Measurements from ENCODE around the gene FAM177B.

Gene FAM177B

DNA sequence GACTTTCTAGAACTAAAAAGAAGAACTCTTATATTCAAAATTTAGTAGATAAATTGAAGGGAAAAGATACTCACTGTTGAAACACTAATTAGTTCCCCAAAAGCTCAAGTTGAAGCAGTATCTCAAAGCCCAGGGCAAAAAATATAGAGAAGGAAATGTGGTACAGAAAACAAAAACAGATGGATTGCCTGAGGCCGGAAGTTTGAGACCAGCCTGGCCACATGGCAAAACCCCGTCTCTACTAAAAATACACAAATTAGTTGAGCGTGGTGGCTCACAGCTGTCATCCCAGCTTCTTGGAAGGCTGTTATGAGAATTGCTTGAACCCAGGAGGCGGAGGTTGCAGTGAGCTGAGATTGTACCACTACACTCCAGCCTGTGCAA lies 36.0 kb downstream of the FAM177B start:
- TF ChIP-seq, protein P1, sequence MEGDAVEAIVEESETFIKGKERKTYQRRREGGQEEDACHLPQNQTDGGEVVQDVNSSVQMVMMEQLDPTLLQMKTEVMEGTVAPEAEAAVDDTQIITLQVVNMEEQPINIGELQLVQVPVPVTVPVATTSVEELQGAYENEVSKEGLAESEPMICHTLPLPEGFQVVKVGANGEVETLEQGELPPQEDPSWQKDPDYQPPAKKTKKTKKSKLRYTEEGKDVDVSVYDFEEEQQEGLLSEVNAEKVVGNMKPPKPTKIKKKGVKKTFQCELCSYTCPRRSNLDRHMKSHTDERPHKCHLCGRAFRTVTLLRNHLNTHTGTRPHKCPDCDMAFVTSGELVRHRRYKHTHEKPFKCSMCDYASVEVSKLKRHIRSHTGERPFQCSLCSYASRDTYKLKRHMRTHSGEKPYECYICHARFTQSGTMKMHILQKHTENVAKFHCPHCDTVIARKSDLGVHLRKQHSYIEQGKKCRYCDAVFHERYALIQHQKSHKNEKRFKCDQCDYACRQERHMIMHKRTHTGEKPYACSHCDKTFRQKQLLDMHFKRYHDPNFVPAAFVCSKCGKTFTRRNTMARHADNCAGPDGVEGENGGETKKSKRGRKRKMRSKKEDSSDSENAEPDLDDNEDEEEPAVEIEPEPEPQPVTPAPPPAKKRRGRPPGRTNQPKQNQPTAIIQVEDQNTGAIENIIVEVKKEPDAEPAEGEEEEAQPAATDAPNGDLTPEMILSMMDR (IDR thresholded peaks at IDR 0.05), result no peak
- no peak overlapping the region for H3K4me3 ChIP-seq
- no peak overlapping the region for H3K27ac ChIP-seq
- DNase-seq (ENCODE audit: low spot score), result no peak

DNA sequence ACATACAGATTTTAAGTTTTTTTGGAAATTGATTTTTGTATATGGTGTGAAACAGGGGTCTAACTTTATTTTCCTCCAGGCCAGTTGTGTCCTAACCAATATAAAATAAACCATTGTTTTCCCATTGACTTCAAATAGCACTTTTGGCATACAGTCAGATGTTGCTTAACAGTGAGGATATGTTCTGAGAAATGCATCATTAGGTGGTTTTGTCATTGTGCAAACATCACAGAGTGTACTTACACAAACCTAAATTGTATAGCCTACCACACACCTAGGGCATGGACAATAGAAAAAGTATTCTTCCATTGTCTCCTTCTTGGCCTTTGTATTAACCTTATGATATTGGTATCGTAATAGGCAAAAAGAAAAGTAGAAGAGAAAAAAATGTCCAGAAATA lies 40.5 kb downstream of the FAM177B start:
- TF ChIP-seq, protein P1 (IDR thresholded peaks at IDR 0.05), result no peak
- no peak overlapping the region for H3K4me3 ChIP-seq
- no peak overlapping the region for H3K27ac ChIP-seq
- DNase-seq (ENCODE audit: low spot score), result no peak

DNA sequence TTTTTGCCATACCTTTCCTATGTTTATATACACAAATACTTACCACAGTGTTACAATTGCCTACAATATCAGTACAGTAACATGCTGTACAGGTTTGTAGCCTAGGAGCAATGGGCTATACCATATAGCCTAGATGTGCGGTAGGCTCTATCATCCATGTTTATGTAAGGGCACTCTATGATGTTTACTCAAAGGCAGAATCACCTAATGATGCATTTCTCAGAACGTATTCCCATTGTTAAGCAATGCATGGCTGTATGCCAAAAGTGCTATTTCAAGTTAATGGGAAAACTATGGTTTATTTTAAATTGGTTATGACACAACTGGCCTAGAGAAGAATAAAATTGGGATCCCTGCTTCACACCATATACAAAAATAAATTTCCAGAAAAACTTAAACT lies 41.0 kb downstream of the FAM177B start:
- no peak for DNase-seq (ENCODE audit: low spot score)
- Histone ChIP-seq H3K27ac (no peak overlapping the region), H3K4me3 (no peak overlapping the region)
- TF ChIP-seq, protein P1 (IDR thresholded peaks at IDR 0.05), result no peak

DNA sequence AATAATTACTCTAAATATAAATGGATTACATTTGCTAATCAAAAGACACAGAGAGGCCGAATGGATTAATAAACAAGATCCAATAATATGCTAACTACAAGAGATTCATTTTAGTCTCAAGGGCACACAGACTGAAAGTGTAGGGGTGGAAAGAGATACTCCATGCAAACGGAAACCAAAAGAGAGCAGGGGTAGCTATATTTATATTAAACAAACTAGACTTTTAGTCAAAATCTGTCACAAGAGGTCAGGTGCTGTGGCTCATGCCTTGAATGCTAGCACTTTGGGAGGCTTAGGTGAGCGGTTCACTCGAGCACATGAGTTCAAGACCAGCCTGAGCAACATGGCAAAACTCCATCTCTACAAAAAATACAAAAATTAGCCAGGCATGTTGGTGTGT lies 44.2 kb downstream of the FAM177B start:
- no peak overlapping the region for H3K4me3 ChIP-seq
- TF ChIP-seq, protein P1 (IDR thresholded peaks at IDR 0.05), result no peak
- no peak overlapping the region for H3K27ac ChIP-seq
- DNase-seq (ENCODE audit: low spot score), result no peak

DNA sequence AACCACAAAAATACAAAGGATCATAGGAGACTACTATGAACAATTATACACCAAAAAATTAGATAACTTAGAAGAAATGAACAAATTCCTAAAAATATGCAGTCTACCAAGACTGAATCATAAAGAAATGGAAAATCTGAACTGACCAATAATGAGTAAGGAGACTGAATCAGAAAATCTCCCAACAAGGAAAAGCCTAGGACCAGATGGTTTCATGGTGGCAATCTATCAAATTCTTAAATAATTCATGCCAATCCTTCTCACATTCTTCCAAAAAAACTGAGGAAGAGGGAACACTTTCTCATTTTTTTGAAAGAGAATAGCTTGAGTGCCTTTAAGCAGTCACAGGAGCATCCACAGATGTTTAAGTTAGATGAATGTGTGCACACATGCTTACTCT lies 46.0 kb downstream of the FAM177B start:
- no peak overlapping the region for H3K4me3 ChIP-seq
- DNase-seq (ENCODE audit: low spot score), result no peak
- TF ChIP-seq, protein P1 (IDR thresholded peaks at IDR 0.05), result no peak
- H3K27ac ChIP-seq, result no peak overlapping the region

DNA sequence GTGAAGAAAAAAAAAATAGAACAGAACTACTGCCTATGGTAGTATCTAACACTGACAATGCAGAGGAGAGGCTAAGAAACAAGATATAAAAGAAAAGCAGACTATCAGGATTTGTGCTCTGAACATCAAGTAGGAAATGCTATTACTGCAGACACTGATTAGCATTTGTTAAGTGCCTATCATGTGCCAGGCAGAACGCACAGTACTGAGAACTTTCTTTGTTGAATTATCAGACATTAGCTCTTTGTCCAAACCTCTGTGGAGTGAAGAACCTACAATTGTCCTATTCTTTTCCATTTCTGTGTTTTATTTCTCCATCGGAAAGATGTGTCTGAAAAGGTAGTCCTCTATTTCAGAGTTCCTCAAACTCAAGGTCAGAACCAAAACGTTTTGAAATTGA lies 47.4 kb downstream of the FAM177B start:
- TF ChIP-seq, protein P1 (IDR thresholded peaks at IDR 0.05), result no peak
- no peak for DNase-seq (ENCODE audit: low spot score)
- H3K4me3 ChIP-seq, result no peak overlapping the region
- H3K27ac ChIP-seq, result no peak overlapping the region

DNA sequence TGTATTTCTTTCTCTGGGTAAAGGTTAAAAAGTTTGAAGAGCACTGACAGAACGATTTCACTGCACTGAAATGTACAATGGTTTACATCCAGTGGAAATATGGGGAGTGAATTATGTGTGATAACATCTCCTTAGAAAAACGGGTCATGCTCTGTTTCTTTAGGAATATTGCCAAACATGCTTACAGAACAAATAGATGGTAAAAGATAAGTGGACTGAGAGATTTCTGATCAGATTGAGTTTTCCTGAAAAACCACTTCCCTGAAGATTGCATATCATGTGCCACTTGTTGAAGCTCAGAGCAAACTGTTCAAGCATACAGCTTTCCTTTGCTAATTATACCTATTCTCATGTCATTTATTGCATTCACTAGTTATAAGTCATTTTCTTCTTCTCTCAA lies 47.9 kb downstream of the FAM177B start:
- no peak for DNase-seq (ENCODE audit: low spot score)
- TF ChIP-seq, protein P1 (IDR thresholded peaks at IDR 0.05), result no peak
- Histone ChIP-seq H3K4me3 (no peak overlapping the region), H3K27ac (no peak overlapping the region)
